B cell (primary cell): ENCODE results near the gene PI4KA.
"Not testable (repeated sequence)": the region's sequence is repeated elsewhere in the genome, so short reads cannot be mapped to it uniquely, and the experiment has no call there.

Source experiments
- CTCF ChIP-seq: fragments of 200-600 bp; IDR thresholded peaks from one replicate; pipeline ENCODE4 v1.8.0; 2022; ENCODE audit warnings: antibody characterized with exemption, mild to moderate bottlenecking
- EZH2 ChIP-seq: IDR thresholded peaks from 2 replicates; pipeline ENCODE4 v1.6.1; 2012; ENCODE audit warnings: borderline replicate concordance, low read depth, mild to moderate bottlenecking, moderate library complexity, low read length; ENCODE audit not compliant: insufficient read depth, poor library complexity, severe bottlenecking

DNA sequence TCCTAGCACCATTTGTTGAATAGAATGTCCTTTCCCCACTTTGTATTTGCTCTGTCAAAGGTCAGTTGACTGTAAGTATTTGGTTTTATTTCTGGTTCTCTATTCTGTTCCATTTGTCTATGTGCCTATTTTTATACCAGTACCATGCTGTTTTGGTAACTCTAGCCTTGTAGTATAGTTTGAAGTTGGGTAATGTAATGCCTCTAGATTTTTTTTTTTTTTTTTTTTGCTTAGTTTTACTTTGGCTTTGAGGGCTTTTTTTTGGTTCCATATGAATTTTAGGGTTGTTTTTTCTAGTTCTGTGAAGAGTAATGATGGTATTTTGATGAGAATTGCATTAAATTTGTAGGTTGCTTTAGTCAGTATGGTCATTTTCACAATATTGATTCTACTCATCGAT lies 183.0 kb downstream of the PI4KA start:
- TF ChIP-seq CTCF, EZH2: not testable (repeated sequence)
